MM.1S (cell line): Measurements from ENCODE around the gene POLRMT.

ENCODE experiments used
- DNase-seq: peaks from one replicate; pipeline ENCODE4 v3.0.0-alpha.2; 2015
- H2AFZ ChIP-seq: fragments of 300-600 bp; sonication (generic); 2 replicates; pipeline ENCODE4 v1.6.0; 2016; ENCODE audit warnings: antibody characterized with exemption, low read length
- H3F3A ChIP-seq: fragments of 300-600 bp; sonication (generic); 2 replicates; pipeline ENCODE4 v1.6.1; 2016; ENCODE audit warnings: mild to moderate bottlenecking, antibody characterized with exemption, low read length, moderate library complexity, mixed read lengths; ENCODE audit not compliant: insufficient read depth
- H3K27ac ChIP-seq: fragments of 300-600 bp; sonication (generic); 2 replicates; pipeline ENCODE4 v1.5.1; 2016; ENCODE audit warnings: mild to moderate bottlenecking, low read length
- H3K27me3 ChIP-seq: fragments of 300-600 bp; sonication (generic); replicated peaks from 2 replicates; pipeline ENCODE4 v1.6.0; 2016; ENCODE audit warnings: low read length; ENCODE audit not compliant: insufficient read depth
- H3K36me3 ChIP-seq: fragments of 300-600 bp; sonication (generic); replicated peaks from 2 replicates; pipeline ENCODE4 v1.6.1; 2016; ENCODE audit warnings: mild to moderate bottlenecking, low read length, mixed read lengths; ENCODE audit not compliant: insufficient read depth
- H3K4me1 ChIP-seq: fragments of 300-600 bp; sonication (generic); 2 replicates; pipeline ENCODE4 v1.6.1; 2016; ENCODE audit warnings: low read length, mixed read lengths
- H3K4me2 ChIP-seq: fragments of 300-600 bp; sonication (generic); 2 replicates; pipeline ENCODE4 v1.6.0; 2016; ENCODE audit warnings: low read depth, low read length
- H3K4me3 ChIP-seq: fragments of 300-600 bp; sonication (generic); 2 replicates; pipeline ENCODE4 v1.5.1; 2016; ENCODE audit warnings: low read length, mixed read lengths
- H3K79me2 ChIP-seq: fragments of 300-600 bp; sonication (generic); 2 replicates; pipeline ENCODE4 v1.6.1; 2016; ENCODE audit warnings: mixed run types, low read length, mixed read lengths
- H3K9ac ChIP-seq: fragments of 300-600 bp; sonication (generic); 2 replicates; pipeline ENCODE4 v1.6.1; 2016; ENCODE audit warnings: low read length, mixed read lengths
- H3K9me2 ChIP-seq: fragments of 300-600 bp; sonication (generic); replicated peaks from 2 replicates; pipeline ENCODE4 v1.6.1; 2016; ENCODE audit warnings: mild to moderate bottlenecking, low read length, mixed read lengths; ENCODE audit not compliant: insufficient read depth
- H3K9me3 ChIP-seq: fragments of 300-600 bp; sonication (generic); replicated peaks from 2 replicates; pipeline ENCODE4 v1.6.1; 2016; ENCODE audit warnings: mild to moderate bottlenecking, low read length, mixed read lengths; ENCODE audit not compliant: insufficient read depth
- H4K20me1 ChIP-seq: fragments of 300-600 bp; sonication (generic); 2 replicates; pipeline ENCODE4 v1.6.1; 2016; ENCODE audit warnings: mild to moderate bottlenecking, low read length, moderate library complexity, mixed read lengths; ENCODE audit not compliant: insufficient read depth
- CTCF ChIP-seq: fragments of 300-600 bp; sonication (generic); IDR thresholded peaks from 2 replicates; pipeline ENCODE4 v1.5.1; 2016; ENCODE audit warnings: antibody characterized with exemption, low read length, mixed read lengths
- EZH2 ChIP-seq: fragments of 300-600 bp; sonication (generic); optimal IDR thresholded peaks from 2 replicates; pipeline ENCODE3; 2017; ENCODE audit warnings: low read depth, mild to moderate bottlenecking, antibody characterized with exemption, low read length, mixed read lengths
- EZH2phosphoT487 ChIP-seq: fragments of 300-600 bp; sonication (generic); IDR thresholded peaks from 2 replicates; pipeline ENCODE4 v1.6.1; 2018; ENCODE audit warnings: antibody characterized with exemption, low read length

The POLRMT gene

GRCh38 chr19:677601-678436 is 44.5 kb upstream of the POLRMT start:
- no peak overlapping the region for H3K9ac ChIP-seq
- no peaks in the 10 kb centered on the region for H3F3A ChIP-seq
- H3K27ac ChIP-seq = no peak overlapping the region
- TF ChIP-seq CTCF = no peak
- TF ChIP-seq EZH2phosphoT487 = no peak
- no peak for TF ChIP-seq EZH2
- no peak overlapping the region for H3K4me3 ChIP-seq
- H3K9me2 ChIP-seq = no peaks in the 10 kb centered on the region
- no peaks in the 10 kb centered on the region for H4K20me1 ChIP-seq
- H3K4me1 ChIP-seq = no peaks in the 10 kb centered on the region
- H3K36me3 ChIP-seq = no peaks in the 10 kb centered on the region
- H2AFZ ChIP-seq = no peak overlapping the region
- H3K9me3 ChIP-seq = no peaks in the 10 kb centered on the region
- DNase-seq = no peak
- peaks cover 49% of the 10 kb centered on the region for H3K27me3 ChIP-seq
- no peaks in the 10 kb centered on the region for H3K79me2 ChIP-seq
- H3K4me2 ChIP-seq = no peak overlapping the region

- Histone ChIP-seq H3K9me3 (no peaks in the 10 kb centered on the region), H3K79me2 (no peaks in the 10 kb centered on the region), H4K20me1 (no peaks in the 10 kb centered on the region), H2AFZ (no peak overlapping the region), H3K4me2 (no peak overlapping the region), H3K27ac (no peak overlapping the region), H3K4me1 (no peaks in the 10 kb centered on the region), H3K27me3 (peaks cover 50% of the 10 kb centered on the region), H3K36me3 (no peaks in the 10 kb centered on the region), H3K9me2 (no peaks in the 10 kb centered on the region), H3K4me3 (no peak overlapping the region), H3K9ac (no peak overlapping the region), H3F3A (no peaks in the 10 kb centered on the region)
- no peak for DNase-seq
- TF ChIP-seq EZH2 = no peak
- TF ChIP-seq CTCF = no peak
- no peak for TF ChIP-seq EZH2phosphoT487
These were observed 43.9 kb upstream of the POLRMT start for GRCh38 chr19:677201-677600.

GRCh38 chr19:676339-677105 is 43.2 kb upstream of the POLRMT start, which contains the start of gene FSTL3:
FSTL3 (plus strand) TSS chr19:676392; CDS start chr19:676424, 32 bp downstream.
- H3K9ac ChIP-seq = no peak within 1 kb of the TSS
- no peaks in the 10 kb centered on the region for H3K4me1 ChIP-seq
- no peaks in the 10 kb centered on the region for H3K36me3 ChIP-seq
- no peaks in the 10 kb centered on the region for H3K79me2 ChIP-seq
- H3K9me2 ChIP-seq = no peaks in the 10 kb centered on the region
- H3K4me2 ChIP-seq = no peak within 1 kb of the TSS
- H3K27me3 ChIP-seq = peaks cover 57% of the 10 kb centered on the region
- no peaks in the 10 kb centered on the region for H3F3A ChIP-seq
- no peaks in the 10 kb centered on the region for H3K9me3 ChIP-seq
- H3K27ac ChIP-seq = no peak within 1 kb of the TSS
- TF ChIP-seq EZH2 (no peak), EZH2phosphoT487 (no peak), CTCF (no peak)
- H3K4me3 ChIP-seq = no peak within 1 kb of the TSS
- DNase-seq = no peak
- no peaks in the 10 kb centered on the region for H4K20me1 ChIP-seq
- H2AFZ ChIP-seq = no peak within 1 kb of the TSS
